ENCODE results near the gene LHX3. TPM values are rescaled to one million over a fixed set of nuclear protein-coding genes. Genes with fewer than 3 reads are reported as not detected.

LHX3 gene
- total and polyA plus RNA-seq, 2 of the 8 experiments (the other 6 are each of a cell fraction or from before 2014, with no cell fraction given), result 0.02 TPM; not detected in 1

GRCh38 chr9:136191960-136192286, 13.0 kb downstream of the LHX3 start (continued):
- no peak for TF ChIP-seq PHF8 (conservative IDR thresholded peaks at IDR 0.05; ENCODE audit: low read depth, low read length)
- TF ChIP-seq CHD2 (IDR thresholded peaks at IDR 0.05; ENCODE audit: low read length), result no peak
- TF ChIP-seq HDAC2 (IDR thresholded peaks at IDR 0.05; ENCODE audit: borderline replicate concordance in 1 of 2, low read depth in 2 of 2, low read length in 2 of 2), result no peak
- TF ChIP-seq EP300 (IDR thresholded peaks at IDR 0.05; ENCODE audit: borderline replicate concordance in 1 of 2, low read depth in 2 of 2, low read length in 2 of 2), result no peak

Measured in H1 (cell line).